Neural cell (in vitro differentiated cells): ENCODE data around the gene C1orf87. TPM values are rescaled to one million over a fixed set of nuclear protein-coding genes. Genes with fewer than 3 reads are reported as not detected.

Experiments
- H2AFZ ChIP-seq: fragments of 200-600, 300-800 bp; sonication (generic), shearing (Covaris generic); 2 replicates; pipeline ENCODE4 v1.6.0; 2014; ENCODE audit warnings: low read depth, mild to moderate bottlenecking, antibody characterized with exemption, low read length, moderate library complexity
- H3F3A ChIP-seq: fragments of 200-600 bp; shearing (Covaris generic); 2 replicates; pipeline ENCODE4 v1.6.1; 2016; ENCODE audit warnings: mild to moderate bottlenecking, moderate library complexity, mixed read lengths, antibody characterized with exemption, low read length; ENCODE audit not compliant: insufficient read depth, poor library complexity, severe bottlenecking
- H3K27ac ChIP-seq: fragments of 200-600, 300-800 bp; sonication (generic), shearing (Covaris generic); 2 replicates; pipeline ENCODE4 v1.5.1; 2014; ENCODE audit warnings: mild to moderate bottlenecking, low read length, moderate library complexity
- H3K27me3 ChIP-seq: fragments of 300-800, 200-600 bp; sonication (generic), shearing (Covaris generic); 2 replicates; pipeline ENCODE4 v1.6.0; 2014; ENCODE audit warnings: mild to moderate bottlenecking, low read depth, low read length, moderate library complexity; ENCODE audit not compliant: insufficient read depth
- H3K36me3 ChIP-seq: fragments of 300-800, 200-600 bp; sonication (generic), shearing (Covaris generic); 2 replicates; pipeline ENCODE4 v1.5.1; 2014; ENCODE audit warnings: mild to moderate bottlenecking, antibody characterized with exemption, low read length, moderate library complexity; ENCODE audit not compliant: insufficient read depth
- H3K4me2 ChIP-seq: fragments of 300-800, 200-600 bp; sonication (generic), shearing (Covaris generic); 2 replicates; pipeline ENCODE4 v1.6.0; 2014; ENCODE audit warnings: mild to moderate bottlenecking, low read length
- H3K4me3 ChIP-seq: fragments of 300-800, 200-600 bp; sonication (generic), shearing (Covaris generic); 2 replicates; pipeline ENCODE4 v1.5.1; 2014; ENCODE audit warnings: mild to moderate bottlenecking, low read length, moderate library complexity
- H3K79me2 ChIP-seq: fragments of 200-600 bp; shearing (Covaris generic); replicated peaks from 2 replicates; pipeline ENCODE4 v1.6.0; 2014; ENCODE audit warnings: mild to moderate bottlenecking, low read length, moderate library complexity; ENCODE audit not compliant: insufficient read depth
- H3K9ac ChIP-seq: fragments of 300-800, 200-600 bp; sonication (generic), shearing (Covaris generic); 2 replicates; pipeline ENCODE4 v1.6.1; 2016; ENCODE audit warnings: mild to moderate bottlenecking, low read length, mixed read lengths
- H3K9me2 ChIP-seq: fragments of 200-600 bp; shearing (Covaris generic); 2 replicates; pipeline ENCODE4 v1.6.1; 2016; ENCODE audit warnings: mild to moderate bottlenecking, low read length, mixed read lengths; ENCODE audit not compliant: insufficient read depth
- H3K9me3 ChIP-seq: fragments of 200-600, 300-800 bp; sonication (generic), shearing (Covaris generic); 2 replicates; pipeline ENCODE4 v1.6.1; 2016; ENCODE audit warnings: mild to moderate bottlenecking, mixed run types, low read length, moderate library complexity, mixed read lengths
- H4K20me1 ChIP-seq: fragments of 200-600 bp; shearing (Covaris generic); 2 replicates; pipeline ENCODE4 v1.6.1; 2016; ENCODE audit warnings: mild to moderate bottlenecking, mixed run types; ENCODE audit not compliant: insufficient read depth
- CTCF ChIP-seq: fragments of 450-650 bp; IDR thresholded peaks from 2 replicates; pipeline ENCODE4 v1.5.1; 2014; ENCODE audit warnings: antibody characterized with exemption, mild to moderate bottlenecking, moderate library complexity; ENCODE audit not compliant: poor library complexity, severe bottlenecking
- EP300 ChIP-seq: fragments of 450-650 bp; conservative IDR thresholded peaks from 2 replicates; pipeline ENCODE4 v1.6.1; 2014; ENCODE audit warnings: antibody characterized with exemption, mild to moderate bottlenecking, moderate library complexity; ENCODE audit not compliant: poor library complexity, severe bottlenecking
- EZH2 ChIP-seq: fragments of 200-600, 300-800 bp; shearing (Covaris generic), sonication (generic); IDR thresholded peaks from 2 replicates; pipeline ENCODE4 v1.6.1; 2014; ENCODE audit warnings: antibody characterized with exemption, low read length, borderline replicate concordance, mild to moderate bottlenecking; ENCODE audit not compliant: insufficient read depth, poor library complexity, severe bottlenecking
- MXI1 ChIP-seq: fragments of 450-650 bp; conservative IDR thresholded peaks from 2 replicates; pipeline ENCODE4 v1.6.1; 2014; ENCODE audit warnings: antibody characterized with exemption, mild to moderate bottlenecking; ENCODE audit not compliant: poor library complexity, severe bottlenecking
- POLR2AphosphoS5 ChIP-seq: IDR thresholded peaks from 2 replicates; pipeline ENCODE4 v1.6.1; 2012
- RAD21 ChIP-seq: fragments of 450-650 bp; conservative IDR thresholded peaks from 2 replicates; pipeline ENCODE4 v1.6.1; 2014; ENCODE audit warnings: antibody characterized with exemption, mild to moderate bottlenecking, moderate library complexity
- REST ChIP-seq: IDR thresholded peaks from 2 replicates; pipeline ENCODE4 v1.6.1; 2012; ENCODE audit warnings: borderline replicate concordance
- SMC3 ChIP-seq: fragments of 450-650 bp; conservative IDR thresholded peaks from 2 replicates; pipeline ENCODE4 v1.6.1; 2014; ENCODE audit warnings: antibody characterized with exemption, mild to moderate bottlenecking, moderate library complexity; ENCODE audit not compliant: poor library complexity
- TAF1 ChIP-seq: IDR thresholded peaks from 2 replicates; pipeline ENCODE4 v1.6.1; 2012; ENCODE audit warnings: low read depth
- polyA plus RNA-seq: library from polyadenylated mRNA; depleted of rRNA; stranded (reverse); fragments of >200 nt; gene quantifications from 2 replicates; pipeline ENCODE4 v1.2.3, GENCODE V29; 2014

Gene C1orf87
- polyA plus RNA-seq, 1 donor from 2014 or later, result not detected

- no peaks in the 10 kb centered on the region for H3F3A ChIP-seq
- no peak for TF ChIP-seq POLR2AphosphoS5
- TF ChIP-seq RAD21, result no peak
- TF ChIP-seq EP300, result no peak
- no peak overlapping the region for H3K27ac ChIP-seq
Observed at GRCh38 chr1:60111118-60111517, 37.5 kb upstream of the C1orf87 start.

GRCh38 chr1:60108196-60108595 is 34.6 kb upstream of the C1orf87 start:
- no peak overlapping the region for H3K4me2 ChIP-seq
- H3F3A ChIP-seq, result no peaks in the 10 kb centered on the region
- H2AFZ ChIP-seq, result no peak overlapping the region
- no peaks in the 10 kb centered on the region for H4K20me1 ChIP-seq
- TF ChIP-seq EP300 (no peak), SMC3 (no peak), POLR2AphosphoS5 (no peak), MXI1 (no peak), TAF1 (no peak), CTCF (no peak), REST (no peak), RAD21 (no peak), EZH2 (no peak)
- no peak overlapping the region for H3K9ac ChIP-seq
- no peaks in the 10 kb centered on the region for H3K9me2 ChIP-seq
- peaks cover 4% of the 10 kb centered on the region for H3K9me3 ChIP-seq
- H3K27ac ChIP-seq, result no peak overlapping the region
- no peaks in the 10 kb centered on the region for H3K27me3 ChIP-seq
- no peak overlapping the region for H3K4me3 ChIP-seq
- H3K79me2 ChIP-seq, result no peaks in the 10 kb centered on the region
- no peaks in the 10 kb centered on the region for H3K36me3 ChIP-seq

More at GRCh38 chr1:60111118-60111517, 37.5 kb upstream of the C1orf87 start:
- Histone ChIP-seq H3K36me3 (no peaks in the 10 kb centered on the region), H2AFZ (no peak overlapping the region), H3K9ac (no peak overlapping the region), H3K27me3 (no peaks in the 10 kb centered on the region), H3K9me3 (peaks cover 4% of the 10 kb centered on the region), H3K9me2 (no peaks in the 10 kb centered on the region), H3K4me3 (no peak overlapping the region), H3K79me2 (no peaks in the 10 kb centered on the region), H3K4me2 (no peak overlapping the region), H4K20me1 (no peaks in the 10 kb centered on the region)

GRCh38 chr1:60103186-60103585 is 29.6 kb upstream of the C1orf87 start:
- H3K4me2 ChIP-seq, result no peak overlapping the region
- no peak for TF ChIP-seq SMC3
- no peak for TF ChIP-seq CTCF
- TF ChIP-seq REST, result no peak
- no peak for TF ChIP-seq EZH2
- TF ChIP-seq EP300, result no peak
- TF ChIP-seq RAD21, result no peak
- TF ChIP-seq POLR2AphosphoS5, result no peak
- no peak for TF ChIP-seq TAF1
- no peak for TF ChIP-seq MXI1
- no peak overlapping the region for H2AFZ ChIP-seq
- no peaks in the 10 kb centered on the region for H3K36me3 ChIP-seq
- no peak overlapping the region for H3K4me3 ChIP-seq
- no peaks in the 10 kb centered on the region for H3F3A ChIP-seq
- H3K9ac ChIP-seq, result no peak overlapping the region
- no peak overlapping the region for H3K27ac ChIP-seq
- no peaks in the 10 kb centered on the region for H3K79me2 ChIP-seq
- H3K27me3 ChIP-seq, result no peaks in the 10 kb centered on the region
- H3K9me3 ChIP-seq, result no peaks in the 10 kb centered on the region
- H3K9me2 ChIP-seq, result no peaks in the 10 kb centered on the region
- H4K20me1 ChIP-seq, result no peaks in the 10 kb centered on the region
